Heart left ventricle (tissue), 16 donors: Measurements from ENCODE around the gene TUBGCP5. TPM values are rescaled to one million over a fixed set of nuclear protein-coding genes. Genes with fewer than 3 reads are reported as not detected.
A peak's percentile ranks its signal among the peaks of the same experiment; 100 is the strongest.
"Not testable (repeated sequence)": the region's sequence is repeated elsewhere in the genome, so short reads cannot be mapped to it uniquely, and the experiment has no call there.

Experiments
- ATAC-seq, 4 donors: fragments of 200-7000 bp; cut with Tn5 transposase; one replicate each; pipeline ENCODE4 v1.9.1; 2020 to 2022; ENCODE audit warnings: moderate library complexity in 4 of 4, mild to moderate bottlenecking in 3 of 4, moderate number of reproducible peaks in 1 of 4
- DNase-seq, 5 donors: peaks; one replicate each; pipeline ENCODE4 v3.0.0-alpha.2; 2020
- H3K27ac ChIP-seq, 12 donors: fragments of 200-600 bp; sonication (generic) in 4 of 12; one replicate each; pipeline versions ENCODE4 v1.5.0 to v1.8.0; 2016 to 2022; ENCODE audit warnings: mild to moderate bottlenecking in 2 of 12
- H3K27me3 ChIP-seq, 9 donors: fragments of 200-600 bp; sonication (generic) in 2 of 9; one replicate each; pipeline versions ENCODE4 v1.5.1 to v1.8.0; 2016 to 2022; ENCODE audit warnings: mild to moderate bottlenecking in 3 of 9
- H3K36me3 ChIP-seq, 9 donors: fragments of 200-600 bp; sonication (generic) in 2 of 9; one replicate each; pipeline versions ENCODE4 v1.5.0 to v1.8.0; 2018 to 2022; ENCODE audit warnings: mild to moderate bottlenecking in 2 of 9
- H3K4me1 ChIP-seq, 12 donors: fragments of 200-600 bp; sonication (generic) in 4 of 12; one replicate each; pipeline versions ENCODE4 v1.5.0 to v1.8.0; 2016 to 2022; ENCODE audit warnings: mild to moderate bottlenecking in 3 of 12
- H3K4me3 ChIP-seq, 12 donors: fragments of 200-600 bp; sonication (generic) in 4 of 12; one replicate each; pipeline versions ENCODE4 v1.5.0 to v1.8.0; 2017 to 2022; ENCODE audit warnings: mild to moderate bottlenecking in 9 of 12, moderate library complexity in 4 of 12
- H3K9me3 ChIP-seq, 12 donors: fragments of 200-600 bp; sonication (generic) in 4 of 12; one replicate each; pipeline versions ENCODE4 v1.5.0 to v1.8.0; 2016 to 2022; ENCODE audit warnings: mild to moderate bottlenecking in 1 of 12
- POLR2A ChIP-seq, 2 donors: fragments of 450-650 bp; IDR thresholded peaks; one replicate each; pipeline ENCODE4 v1.6.1; 2017; ENCODE audit warnings: antibody characterized with exemption in 2 of 2, mild to moderate bottlenecking in 2 of 2, moderate library complexity in 2 of 2
- WGBS, 4 donors: extraction: QIAGEN DNeasy Blood & Tissue Kit in 2 of 4; methylation state at CpG; one replicate each; pipeline versions ENCODE4 v1.1.5 to v1.1.7; 2013 to 2018; 5-methylcytosine and 5-hydroxymethylcytosine counted together
- intact Hi-C, 10 donors: fragments of 100-400 bp; cut with DNase I; formaldehyde crosslinking; loops; one replicate each; pipeline versions ENCODE4 v1.11.1 to v1.14.2; 2022
- long read RNA-seq, 3 donors: library from polyadenylated mRNA; unstranded; transcript quantifications; one replicate each; pipeline ENCODE4 v2.0.0, GENCODE V29; 2020 to 2021
- polyA plus RNA-seq, 2 donors: library from polyadenylated mRNA; stranded (reverse); fragments of 200-250 nt; gene quantifications; one replicate each; pipeline ENCODE4 v1.2.3, GENCODE V29; 2013
- total RNA-seq, 9 donors: library from RNA; depleted of rRNA in 2 of 9; stranded (reverse); fragments of >200 nt in 2 of 9; fragmentation: NEBNext Ultra II Directional in 3 of 9; extraction: Animal tissue kit (Norgen Biotek cat#: 25700) in 3 of 9; gene quantifications; one replicate each; pipeline versions ENCODE4 v1.1.0 to v1.2.4, GENCODE V29; 2016 to 2023
- TF ChIP-seq, protein P1 (sequence below), 12 donors: fragments of 200-600 bp; sonication (generic) in 4 of 12; IDR thresholded peaks; one replicate each; pipeline versions ENCODE4 v1.5.0 to v1.8.0; 2018 to 2022; ENCODE audit warnings: antibody characterized with exemption in 12 of 12, mild to moderate bottlenecking in 5 of 12
- donor health status: ischemic (EF 13 %, LVEDD 7.1; RV severe dilation, severe dysfunction).
- donor health status: healthy with polysubstance abuse.
- donor health status: DM: no; HTN: yes; CAD: no.
- donor health status: DM: no; HTN: no; CAD: no.
- donor health status: ischemic (EF 25% LVEDD 6.9; RV normal size, moderate dysfunction).
- donor health status: ischemic (EF 25% LVEDD 5.7; RV mildly dilated, moderate dysfunction).
- donor health status: healthy.
- donor health status: DM: yes; HTN: yes; CAD: no.
- donor health status: ischemic (EF 35%, LVEDD 5.7; RV mildly dilated, moderate dysfunction).
- donor health status: nonischemic (EF 11% LVEDD 7.7; RV severe dilation, severe dysfunction).
- donor health status: DM: yes; HTN: yes; CAD: no.
- donor health status: PGD.
- donor health status: ischemic (EF 29% LVEDD 5.4; RV normal size, mild dysfunction).
- donor health status: nonischemic (EF 23%, LVEDD 6.1; RV moderate dilation, normal function).

Gene TUBGCP5
- 10 to 100 TPM in 7 of 9 donors, 1 to 10 TPM in 2; 9.5 to 14.7 (median 13.2) TPM for total RNA-seq
- polyA plus RNA-seq: 1 to 10 TPM; 4.7 to 5.0 TPM
- long read RNA-seq, donor 1, partial matches to known transcripts: 3 of 8 reads
- long read RNA-seq, donor 1, other reads (novel, unspliced or antisense): 1 of 8 reads
- long read RNA-seq, donor 2, partial matches to known transcripts: 15 of 28 reads
- long read RNA-seq, donor 2, other reads (novel, unspliced or antisense): 9 of 28 reads
- long read RNA-seq, donor 3, partial matches to known transcripts: 6 of 12 reads
- long read RNA-seq, donor 3, other reads (novel, unspliced or antisense): 3 of 12 reads

DNA sequence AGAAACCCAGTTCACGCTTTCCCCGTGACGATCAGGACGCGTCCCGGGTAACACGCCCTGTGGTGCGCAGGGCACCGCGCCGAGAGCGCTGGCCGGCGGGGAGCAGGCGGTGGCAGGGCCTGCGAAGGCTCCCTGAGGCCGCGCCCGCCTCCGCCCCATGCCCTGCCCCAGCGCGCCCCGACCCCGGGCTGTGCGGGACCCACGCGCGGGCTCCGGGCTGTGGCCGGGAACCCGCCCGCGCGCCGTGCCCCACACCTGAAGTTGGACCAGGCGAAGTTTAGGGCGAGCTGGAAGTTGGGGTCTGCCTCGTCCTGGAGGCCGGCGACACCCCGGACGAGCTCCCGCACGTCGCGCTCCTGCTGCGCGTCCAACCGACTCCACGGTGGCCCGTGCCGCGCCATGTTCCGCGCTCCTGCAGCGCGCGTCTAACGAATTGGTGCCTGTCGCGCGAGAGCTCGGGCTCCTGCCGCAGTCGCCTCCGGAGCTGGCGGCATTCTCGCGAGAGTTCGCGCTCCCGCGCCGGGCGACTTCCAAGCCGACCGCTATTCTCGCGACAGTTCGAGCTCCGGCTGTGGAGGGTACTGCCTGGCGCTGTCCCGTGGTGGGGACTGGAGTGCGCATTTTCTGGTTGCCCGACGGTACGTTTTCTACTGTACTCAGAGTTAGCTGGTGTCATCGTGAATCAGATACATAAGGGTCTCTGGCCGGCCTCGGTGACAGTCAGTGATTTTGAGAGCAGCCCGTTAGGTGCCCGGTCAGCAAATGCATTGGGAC is at the start of gene TUBGCP5:
TSS of gene TUBGCP5 (minus strand) at position 427 of the 774 bp plus-strand sequence. CDS start at position 401, 26 bp downstream.
- intact Hi-C loops: loop anchor here in 6 of 10 donors (5.0 to 10.0 kb wide), 5 partner anchors 55 to 428 kb away; partner anchors contain the start of genes CYFIP1 (in 2 of the 6) and NIPA2 (in 1 of the 6)
- H3K4me1 ChIP-seq: peaks cover 0 to 17% (median 12%) of the 10 kb centered on the region in 12 donors
- TF ChIP-seq, protein P1, sequence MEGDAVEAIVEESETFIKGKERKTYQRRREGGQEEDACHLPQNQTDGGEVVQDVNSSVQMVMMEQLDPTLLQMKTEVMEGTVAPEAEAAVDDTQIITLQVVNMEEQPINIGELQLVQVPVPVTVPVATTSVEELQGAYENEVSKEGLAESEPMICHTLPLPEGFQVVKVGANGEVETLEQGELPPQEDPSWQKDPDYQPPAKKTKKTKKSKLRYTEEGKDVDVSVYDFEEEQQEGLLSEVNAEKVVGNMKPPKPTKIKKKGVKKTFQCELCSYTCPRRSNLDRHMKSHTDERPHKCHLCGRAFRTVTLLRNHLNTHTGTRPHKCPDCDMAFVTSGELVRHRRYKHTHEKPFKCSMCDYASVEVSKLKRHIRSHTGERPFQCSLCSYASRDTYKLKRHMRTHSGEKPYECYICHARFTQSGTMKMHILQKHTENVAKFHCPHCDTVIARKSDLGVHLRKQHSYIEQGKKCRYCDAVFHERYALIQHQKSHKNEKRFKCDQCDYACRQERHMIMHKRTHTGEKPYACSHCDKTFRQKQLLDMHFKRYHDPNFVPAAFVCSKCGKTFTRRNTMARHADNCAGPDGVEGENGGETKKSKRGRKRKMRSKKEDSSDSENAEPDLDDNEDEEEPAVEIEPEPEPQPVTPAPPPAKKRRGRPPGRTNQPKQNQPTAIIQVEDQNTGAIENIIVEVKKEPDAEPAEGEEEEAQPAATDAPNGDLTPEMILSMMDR (IDR thresholded peaks at IDR 0.05): peak in 10 of 12 donors; percentile 14 to 56 (median 40)
- peak; percentile 17 to 94 for TF ChIP-seq POLR2A (IDR thresholded peaks at IDR 0.05)
- peaks cover 0 to 27% (median 19%) of the 10 kb centered on the region in 9 donors for H3K36me3 ChIP-seq
- ATAC-seq: peak; percentile 97 to 99 (median 98)
- peak within 1 kb of the TSS; percentile 57 to 92 (median 72) for H3K4me3 ChIP-seq
- no peaks in the 10 kb centered on the region for H3K9me3 ChIP-seq
- no peaks in the 10 kb centered on the region for H3K27me3 ChIP-seq
- peak within 1 kb of the TSS; percentile 63 to 93 (median 80) for H3K27ac ChIP-seq
- WGBS, 4 donors: 0 to 4% (median 0%) methylated on average over 46 to 92 of the region's 92 CpGs
- peak; percentile 97 to 99 (median 98) for DNase-seq

DNA sequence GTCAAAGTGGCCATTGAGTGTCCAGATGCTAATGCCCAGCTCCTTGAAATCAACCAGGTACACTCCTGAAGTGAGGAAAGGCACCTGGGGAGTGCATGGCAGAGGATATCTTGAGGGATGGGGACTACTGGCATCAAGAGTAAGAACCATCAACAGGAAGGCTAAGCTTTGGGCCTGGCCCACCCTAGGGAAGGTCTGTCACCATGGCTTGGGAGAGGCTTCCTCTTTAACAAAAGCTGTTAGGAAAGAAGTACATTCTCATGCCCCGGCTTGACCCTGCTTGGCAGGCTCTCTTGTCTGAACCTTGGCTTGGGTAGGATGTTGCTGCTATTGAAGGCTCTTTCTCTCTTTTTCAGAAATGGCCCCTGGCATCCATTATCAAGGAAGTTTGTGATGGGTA is 43.7 kb upstream of the TUBGCP5 start:
- intact Hi-C loops: no loop called here
- H3K4me1 ChIP-seq: no peaks in the 10 kb centered on the region
- H3K27ac ChIP-seq: no peak overlapping the region
- no peak for DNase-seq
- H3K27me3 ChIP-seq: no peaks in the 10 kb centered on the region
- ATAC-seq: no peak
- H3K9me3 ChIP-seq: no peaks in the 10 kb centered on the region
- 50 to 76% (median 65%) methylated on average over 1 of the region's 1 CpG for WGBS, 4 donors
- H3K36me3 ChIP-seq: no peaks in the 10 kb centered on the region
- no peak overlapping the region for H3K4me3 ChIP-seq
- TF ChIP-seq, protein P1 (IDR thresholded peaks at IDR 0.05): no peak
- TF ChIP-seq POLR2A (IDR thresholded peaks at IDR 0.05): no peak

DNA sequence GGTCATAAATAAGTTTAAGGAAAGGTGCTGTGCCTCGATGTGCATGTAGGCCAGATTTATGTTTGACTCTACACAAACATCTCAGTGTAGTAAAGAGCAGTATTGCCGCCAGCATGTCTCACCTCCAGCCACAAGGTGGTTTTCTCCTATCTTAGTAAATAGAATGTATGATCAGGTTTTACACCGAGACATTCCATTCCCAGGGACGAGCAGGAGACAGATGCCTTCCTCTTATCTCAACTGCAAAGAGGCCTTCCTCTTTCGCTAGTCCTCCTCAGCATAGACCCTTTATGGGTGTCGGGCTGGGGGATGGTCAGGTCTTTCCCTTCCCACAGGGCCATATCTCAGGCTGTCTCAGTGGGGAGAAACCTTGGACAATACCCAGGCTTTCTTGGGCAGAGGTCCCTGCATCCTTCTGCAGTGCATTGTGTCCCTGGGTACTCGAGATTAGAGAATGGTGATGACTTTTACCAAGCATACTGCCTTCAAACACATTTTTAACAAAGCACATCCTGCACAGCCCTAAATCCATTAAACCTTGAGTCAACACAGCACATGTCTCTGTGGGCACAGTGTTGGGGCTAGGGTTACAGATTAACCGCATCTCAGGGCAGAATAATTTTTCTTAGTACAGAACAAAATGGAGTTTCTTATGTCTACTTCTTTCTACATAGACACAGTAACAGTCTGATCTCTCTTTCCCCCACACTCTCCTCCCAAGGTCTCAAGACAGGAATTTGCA is 42.8 kb upstream of the TUBGCP5 start:
- H3K36me3 ChIP-seq, H3K27ac ChIP-seq, ATAC-seq, H3K9me3 ChIP-seq, H3K4me3 ChIP-seq, intact Hi-C loops, H3K27me3 ChIP-seq, DNase-seq, H3K4me1 ChIP-seq: not testable (repeated sequence)
- 60 to 67% (median 61%) methylated on average over 8 of the region's 8 CpGs for WGBS, 4 donors

DNA sequence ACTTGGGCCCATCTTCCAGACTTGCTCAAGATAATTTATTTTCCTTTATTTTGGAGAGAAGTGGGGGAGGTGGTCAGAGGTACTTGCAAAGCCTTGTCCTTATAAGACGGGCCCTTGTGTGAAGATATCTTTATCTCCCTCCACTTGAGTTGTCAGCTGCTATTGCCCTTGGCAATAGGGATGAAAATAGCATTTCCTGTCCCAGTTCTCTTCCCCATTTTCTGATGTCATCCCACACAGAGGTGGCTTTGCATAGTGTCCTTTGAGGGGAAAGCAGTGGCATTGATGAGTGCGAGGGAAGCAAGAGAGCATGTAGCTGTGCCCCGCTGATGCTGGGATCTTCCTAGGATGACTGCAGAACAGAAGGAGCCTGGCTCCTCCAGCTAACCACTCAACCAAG is 41.9 kb upstream of the TUBGCP5 start:
- ATAC-seq (no peak), DNase-seq (no peak)
- no peaks in the 10 kb centered on the region for H3K9me3 ChIP-seq
- no peak for TF ChIP-seq POLR2A (IDR thresholded peaks at IDR 0.05)
- TF ChIP-seq, protein P1 (IDR thresholded peaks at IDR 0.05): no peak
- H3K4me3 ChIP-seq: no peak overlapping the region
- WGBS, 4 donors: 41 to 51% (median 47%) methylated on average over 3 of the region's 3 CpGs
- H3K27ac ChIP-seq: no peak overlapping the region
- no peaks in the 10 kb centered on the region for H3K4me1 ChIP-seq
- intact Hi-C loops: no loop called here
- H3K36me3 ChIP-seq: no peaks in the 10 kb centered on the region
- peaks cover 0 to 2% (median 0%) of the 10 kb centered on the region in 9 donors for H3K27me3 ChIP-seq
